DOHH2 (cell line): ENCODE data around the gene CCDC107.
A peak's percentile ranks its signal among the peaks of the same experiment; 100 is the strongest.
"Not testable (repeated sequence)": the region's sequence is repeated elsewhere in the genome, so short reads cannot be mapped to it uniquely, and the experiment has no call there.

Experiments
- H3F3A ChIP-seq: fragments of 200-600 bp; sonication (generic), shearing (Covaris generic); 2 replicates; pipeline ENCODE4 v1.6.0; 2016; ENCODE audit warnings: antibody characterized with exemption, mild to moderate bottlenecking; ENCODE audit not compliant: control insufficient read depth, insufficient read depth
- H3K27ac ChIP-seq: fragments of 200-600 bp; sonication (generic); 2 replicates; pipeline ENCODE4 v1.5.1; 2014; ENCODE audit warnings: low read depth, mild to moderate bottlenecking, low read length, moderate library complexity
- H3K27me3 ChIP-seq: fragments of 200-600 bp; sonication (generic); 2 replicates; pipeline ENCODE4 v1.6.1; 2014; ENCODE audit warnings: mild to moderate bottlenecking, low read length, mixed read lengths; ENCODE audit not compliant: control insufficient read depth
- H3K36me3 ChIP-seq: fragments of 200-600 bp; sonication (generic); 2 replicates; pipeline ENCODE4 v1.6.1; 2014; ENCODE audit warnings: mild to moderate bottlenecking, low read length, moderate library complexity, mixed read lengths; ENCODE audit not compliant: control insufficient read depth
- H3K4me1 ChIP-seq: fragments of 200-600 bp; sonication (generic); 2 replicates; pipeline ENCODE4 v1.6.1; 2014; ENCODE audit warnings: mild to moderate bottlenecking, low read length, mixed read lengths; ENCODE audit not compliant: control insufficient read depth
- H3K4me2 ChIP-seq: fragments of 200-600 bp; sonication (generic); 2 replicates; pipeline ENCODE4 v1.6.0; 2014; ENCODE audit warnings: mild to moderate bottlenecking, low read length, moderate library complexity
- H3K4me3 ChIP-seq: fragments of 200-600 bp; sonication (generic); 2 replicates; pipeline ENCODE4 v1.5.1; 2014; ENCODE audit warnings: mild to moderate bottlenecking, low read length, mixed read lengths
- H3K79me2 ChIP-seq: fragments of 200-600 bp; sonication (generic); 2 replicates; pipeline ENCODE4 v1.6.1; 2014; ENCODE audit warnings: mild to moderate bottlenecking, low read length, mixed read lengths; ENCODE audit not compliant: control insufficient read depth
- H3K9me2 ChIP-seq: fragments of 200-600 bp; sonication (generic); replicated peaks from 2 replicates; pipeline ENCODE4 v1.6.1; 2014; ENCODE audit warnings: mild to moderate bottlenecking, low read length, mixed read lengths; ENCODE audit not compliant: control insufficient read depth
- H3K9me3 ChIP-seq: fragments of 200-600 bp; sonication (generic); 2 replicates; pipeline ENCODE4 v1.6.1; 2014; ENCODE audit warnings: antibody characterized with exemption, low read length, mixed read lengths; ENCODE audit not compliant: control insufficient read depth, insufficient read depth
- H4K20me1 ChIP-seq: fragments of 200-600 bp; sonication (generic); 2 replicates; pipeline ENCODE4 v1.6.0; 2014; ENCODE audit warnings: low read depth, mild to moderate bottlenecking, antibody characterized with exemption, low read length, moderate library complexity; ENCODE audit not compliant: control insufficient read depth, insufficient read depth
- EZH2phosphoT487 ChIP-seq: fragments of 200-600 bp; sonication (generic); IDR thresholded peaks from 2 replicates; pipeline ENCODE4 v1.6.1; 2017; ENCODE audit warnings: borderline replicate concordance, mild to moderate bottlenecking, antibody characterized with exemption, low read length, moderate library complexity, mixed read lengths
- TF ChIP-seq, protein P1 (sequence below): fragments of 200-600 bp; sonication (generic); IDR thresholded peaks from one replicate; pipeline ENCODE4 v1.5.1; 2014; ENCODE audit warnings: antibody characterized with exemption, mild to moderate bottlenecking, low read depth, low read length; ENCODE audit not compliant: poor library complexity, severe bottlenecking

CCDC107 gene

GRCh38 chr9:35611230-35611797 is 46.8 kb upstream of the CCDC107 start:
- H3K27me3 ChIP-seq = no peaks in the 10 kb centered on the region
- no peak overlapping the region for H3K27ac ChIP-seq
- H3K9me3 ChIP-seq = no peaks in the 10 kb centered on the region
- H3K9me2 ChIP-seq = no peaks in the 10 kb centered on the region
- peaks cover 16% of the 10 kb centered on the region for H3K4me1 ChIP-seq
- H3K4me3 ChIP-seq = no peak overlapping the region
- H3F3A ChIP-seq = peaks cover 4% of the 10 kb centered on the region
- H3K36me3 ChIP-seq = peaks cover 35% of the 10 kb centered on the region
- peaks cover 7% of the 10 kb centered on the region for H3K79me2 ChIP-seq
- no peak for TF ChIP-seq EZH2phosphoT487
- TF ChIP-seq, protein P1, sequence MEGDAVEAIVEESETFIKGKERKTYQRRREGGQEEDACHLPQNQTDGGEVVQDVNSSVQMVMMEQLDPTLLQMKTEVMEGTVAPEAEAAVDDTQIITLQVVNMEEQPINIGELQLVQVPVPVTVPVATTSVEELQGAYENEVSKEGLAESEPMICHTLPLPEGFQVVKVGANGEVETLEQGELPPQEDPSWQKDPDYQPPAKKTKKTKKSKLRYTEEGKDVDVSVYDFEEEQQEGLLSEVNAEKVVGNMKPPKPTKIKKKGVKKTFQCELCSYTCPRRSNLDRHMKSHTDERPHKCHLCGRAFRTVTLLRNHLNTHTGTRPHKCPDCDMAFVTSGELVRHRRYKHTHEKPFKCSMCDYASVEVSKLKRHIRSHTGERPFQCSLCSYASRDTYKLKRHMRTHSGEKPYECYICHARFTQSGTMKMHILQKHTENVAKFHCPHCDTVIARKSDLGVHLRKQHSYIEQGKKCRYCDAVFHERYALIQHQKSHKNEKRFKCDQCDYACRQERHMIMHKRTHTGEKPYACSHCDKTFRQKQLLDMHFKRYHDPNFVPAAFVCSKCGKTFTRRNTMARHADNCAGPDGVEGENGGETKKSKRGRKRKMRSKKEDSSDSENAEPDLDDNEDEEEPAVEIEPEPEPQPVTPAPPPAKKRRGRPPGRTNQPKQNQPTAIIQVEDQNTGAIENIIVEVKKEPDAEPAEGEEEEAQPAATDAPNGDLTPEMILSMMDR = peak; percentile 76
- H4K20me1 ChIP-seq = no peaks in the 10 kb centered on the region
- H3K4me2 ChIP-seq = no peak overlapping the region

DNA sequence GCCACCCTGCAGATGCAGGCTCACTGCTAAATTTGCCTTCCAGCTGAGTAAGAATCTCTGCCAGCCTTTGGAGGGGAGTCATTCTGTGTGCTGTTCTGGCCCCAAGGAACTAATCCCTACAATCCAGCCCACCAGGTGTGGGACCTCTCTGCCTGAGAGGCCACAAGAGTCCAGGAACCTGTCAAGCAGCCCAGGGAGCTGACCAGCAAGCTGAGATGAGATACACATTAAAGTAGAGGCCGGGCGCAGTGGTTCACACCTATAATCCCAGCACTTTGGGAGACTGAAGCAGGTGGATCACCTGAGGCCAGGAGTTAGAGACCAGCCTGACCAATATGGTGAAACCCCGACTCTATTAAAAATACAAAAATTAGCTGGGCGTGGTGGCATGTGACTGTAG is 46.0 kb upstream of the CCDC107 start:
- peaks cover 16% of the 10 kb centered on the region for H3K4me1 ChIP-seq
- not testable (repeated sequence) for H3K4me3 ChIP-seq

DNA sequence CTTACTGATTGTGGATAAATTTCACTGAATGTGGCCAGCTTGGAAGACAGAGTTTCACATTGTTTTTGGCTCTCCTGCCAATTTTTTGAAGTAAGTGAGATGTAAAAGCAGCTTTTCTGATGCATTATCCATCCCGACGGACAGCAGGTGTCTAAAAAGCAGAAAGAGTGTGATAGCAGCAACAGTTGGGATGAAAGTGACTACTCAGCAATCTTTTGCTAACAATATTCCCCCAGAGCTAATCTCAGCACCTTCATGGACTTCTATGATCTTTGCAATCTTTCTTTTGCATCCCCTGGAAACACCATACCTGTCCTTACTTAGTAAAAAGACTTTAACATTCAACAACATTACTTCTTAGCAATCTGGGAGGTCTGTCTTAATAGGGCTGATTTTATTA is 45.2 kb upstream of the CCDC107 start:
- Histone ChIP-seq H4K20me1 (no peaks in the 10 kb centered on the region), H3F3A (peaks cover 8% of the 10 kb centered on the region), H3K36me3 (peaks cover 28% of the 10 kb centered on the region), H3K9me2 (no peaks in the 10 kb centered on the region), H3K79me2 (no peaks in the 10 kb centered on the region), H3K27me3 (no peaks in the 10 kb centered on the region), H3K4me2 (no peak overlapping the region), H3K27ac (no peak overlapping the region), H3K9me3 (no peaks in the 10 kb centered on the region), H3K4me1 (peaks cover 24% of the 10 kb centered on the region), H3K4me3 (no peak overlapping the region)
- no peak for TF ChIP-seq EZH2phosphoT487
- TF ChIP-seq, protein P1 = no peak

More for the DNA sequence above, 46.0 kb upstream of the CCDC107 start:
- peaks cover 30% of the 10 kb centered on the region for H3K36me3 ChIP-seq
- not testable (repeated sequence) for H4K20me1 ChIP-seq, H3K9me3 ChIP-seq, H3K79me2 ChIP-seq, H3K27ac ChIP-seq, H3K9me2 ChIP-seq, H3F3A ChIP-seq, H3K4me2 ChIP-seq, H3K27me3 ChIP-seq

DNA sequence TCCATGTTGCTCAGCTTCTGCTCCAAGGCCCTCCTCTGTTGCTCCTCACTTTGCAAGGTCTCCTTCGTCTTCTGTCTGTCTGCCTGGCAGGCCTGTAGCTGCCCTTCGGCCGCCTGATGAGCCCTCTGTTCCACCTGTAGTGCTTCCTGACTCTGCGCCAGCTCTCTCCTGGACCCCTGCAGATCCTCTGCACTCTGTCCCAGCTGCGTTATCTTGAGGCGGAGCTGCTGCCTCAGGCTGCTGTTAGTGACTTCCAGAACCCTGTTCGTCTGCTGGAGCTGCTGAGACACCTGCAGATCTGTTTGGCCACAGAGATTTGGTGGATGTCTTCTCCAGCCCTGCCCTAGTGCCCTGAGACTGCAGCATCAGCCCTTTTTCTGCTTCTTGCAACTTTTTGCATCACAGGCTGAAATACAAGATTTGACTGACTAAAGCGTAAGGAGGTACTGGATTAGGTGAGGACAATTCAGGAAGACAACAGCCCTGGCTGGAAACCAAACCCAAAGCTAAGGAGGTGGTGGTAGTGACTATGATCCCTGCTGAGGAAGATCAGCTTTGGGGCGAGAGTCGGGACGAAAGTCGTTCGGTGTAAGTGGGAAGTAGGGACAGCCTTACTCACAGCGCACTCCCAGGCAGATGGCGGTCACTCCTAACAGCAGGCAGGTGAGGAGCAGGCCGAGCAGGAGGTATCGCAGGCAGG is 42.0 kb upstream of the CCDC107 start:
- no peaks in the 10 kb centered on the region for H4K20me1 ChIP-seq
- peaks cover 56% of the 10 kb centered on the region for H3K4me1 ChIP-seq
- peak overlapping the region; percentile 99 for H3K4me2 ChIP-seq
- TF ChIP-seq EZH2phosphoT487 = no peak
- TF ChIP-seq, protein P1 = no peak
- H3K4me3 ChIP-seq = peak overlapping the region; percentile 72; the same call in 1 of the 2 replicates
- peaks cover 28% of the 10 kb centered on the region for H3F3A ChIP-seq
- H3K9me2 ChIP-seq = no peaks in the 10 kb centered on the region
- H3K9me3 ChIP-seq = no peaks in the 10 kb centered on the region
- no peaks in the 10 kb centered on the region for H3K79me2 ChIP-seq
- H3K36me3 ChIP-seq = 0 out of 2 replicates have a peak, but pooled peaks cover 5% of the 10 kb centered on the region
- no peaks in the 10 kb centered on the region for H3K27me3 ChIP-seq
- H3K27ac ChIP-seq = no peak overlapping the region
